ENCODE results near the gene RPS3A. TPM values are rescaled to one million over a fixed set of nuclear protein-coding genes. Genes with fewer than 3 reads are reported as not detected.

Gene RPS3A
- polyA plus RNA-seq (4,097 and 4,982 TPM in 2 replicates), polyA minus RNA-seq (1,360 and 1,524 TPM in 2 replicates)

- peak within 1 kb of the TSS; percentile 84 for H3K9ac ChIP-seq (ENCODE audit: low read length)
- no peaks in the 10 kb centered on the region for H3F3A ChIP-seq (ENCODE audit: insufficient read depth, low read length, poor library complexity, severe bottlenecking)
- H3K4me3 ChIP-seq (ENCODE audit: low read length) = peak within 1 kb of the TSS; percentile 95
- peak within 1 kb of the TSS; percentile 80 for H3K27ac ChIP-seq (ENCODE audit: low read length)
- H4K20me1 ChIP-seq (ENCODE audit: insufficient read depth) = no peaks in the 10 kb centered on the region
- peaks cover 28% of the 10 kb centered on the region for H3K79me2 ChIP-seq (replicated peaks; ENCODE audit: insufficient read depth, low read length)
- H3K9me3 ChIP-seq (ENCODE audit: low read length) = no peaks in the 10 kb centered on the region
- H2AFZ ChIP-seq (ENCODE audit: low read depth, low read length) = peak within 1 kb of the TSS; percentile 87
- no peaks in the 10 kb centered on the region for H3K36me3 ChIP-seq (ENCODE audit: insufficient read depth, low read length)
- H3K4me2 ChIP-seq (ENCODE audit: low read length) = peak within 1 kb of the TSS; percentile 83
- TF ChIP-seq REST (IDR thresholded peaks at IDR 0.05; ENCODE audit: borderline replicate concordance) = peak; percentile 98
- TF ChIP-seq, protein P1, sequence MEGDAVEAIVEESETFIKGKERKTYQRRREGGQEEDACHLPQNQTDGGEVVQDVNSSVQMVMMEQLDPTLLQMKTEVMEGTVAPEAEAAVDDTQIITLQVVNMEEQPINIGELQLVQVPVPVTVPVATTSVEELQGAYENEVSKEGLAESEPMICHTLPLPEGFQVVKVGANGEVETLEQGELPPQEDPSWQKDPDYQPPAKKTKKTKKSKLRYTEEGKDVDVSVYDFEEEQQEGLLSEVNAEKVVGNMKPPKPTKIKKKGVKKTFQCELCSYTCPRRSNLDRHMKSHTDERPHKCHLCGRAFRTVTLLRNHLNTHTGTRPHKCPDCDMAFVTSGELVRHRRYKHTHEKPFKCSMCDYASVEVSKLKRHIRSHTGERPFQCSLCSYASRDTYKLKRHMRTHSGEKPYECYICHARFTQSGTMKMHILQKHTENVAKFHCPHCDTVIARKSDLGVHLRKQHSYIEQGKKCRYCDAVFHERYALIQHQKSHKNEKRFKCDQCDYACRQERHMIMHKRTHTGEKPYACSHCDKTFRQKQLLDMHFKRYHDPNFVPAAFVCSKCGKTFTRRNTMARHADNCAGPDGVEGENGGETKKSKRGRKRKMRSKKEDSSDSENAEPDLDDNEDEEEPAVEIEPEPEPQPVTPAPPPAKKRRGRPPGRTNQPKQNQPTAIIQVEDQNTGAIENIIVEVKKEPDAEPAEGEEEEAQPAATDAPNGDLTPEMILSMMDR (IDR thresholded peaks at IDR 0.05; ENCODE audit: poor library complexity, severe bottlenecking) = peak; percentile 99
- TF ChIP-seq SMC3 (conservative IDR thresholded peaks at IDR 0.05; ENCODE audit: poor library complexity) = peak; percentile 57
- peak; percentile 84 for TF ChIP-seq EP300 (conservative IDR thresholded peaks at IDR 0.05; ENCODE audit: poor library complexity, severe bottlenecking)
- no peak for TF ChIP-seq EZH2 (IDR thresholded peaks at IDR 0.05; ENCODE audit: borderline replicate concordance, insufficient read depth, low read length, poor library complexity, severe bottlenecking)
- peak; percentile 51 for TF ChIP-seq RAD21 (conservative IDR thresholded peaks at IDR 0.05)
- peak; percentile 99 for TF ChIP-seq TAF1 (IDR thresholded peaks at IDR 0.05; ENCODE audit: low read depth)
- TF ChIP-seq POLR2AphosphoS5 (IDR thresholded peaks at IDR 0.05) = peak; percentile 94
- TF ChIP-seq MXI1 (conservative IDR thresholded peaks at IDR 0.05; ENCODE audit: poor library complexity, severe bottlenecking) = peak; percentile 94
- H3K27me3 ChIP-seq (ENCODE audit: insufficient read depth, low read depth, low read length) = no peaks in the 10 kb centered on the region
- no peaks in the 10 kb centered on the region for H3K9me2 ChIP-seq (ENCODE audit: insufficient read depth, low read length)
These were observed at the start of gene RPS3A for GRCh38 chr4:151099229-151099975. Gene RPS3A, plus strand, starts transcription at chr4:151099628. Its CDS starts 25 bp downstream, at chr4:151099653.

DNA sequence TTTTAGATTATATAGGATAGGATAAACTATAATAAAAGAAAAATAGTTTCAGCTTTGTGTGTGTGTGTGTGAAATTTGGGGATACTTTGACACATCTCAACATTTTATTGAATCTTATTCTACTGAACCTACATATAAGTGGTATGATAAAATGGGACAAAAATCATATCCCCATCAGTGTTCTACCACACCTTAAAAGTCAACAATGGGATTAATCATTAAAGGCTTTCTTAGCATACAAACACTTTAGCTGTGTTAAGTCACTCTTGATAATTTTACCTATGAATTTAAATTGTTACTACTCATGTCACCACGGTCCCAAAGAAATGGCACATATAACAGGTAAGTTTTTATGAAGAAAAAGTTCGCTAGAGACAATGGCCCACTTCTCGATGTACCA, 46.6 kb upstream of the RPS3A start:
- H4K20me1 ChIP-seq (ENCODE audit: insufficient read depth) = no peaks in the 10 kb centered on the region
- TF ChIP-seq, protein P1 (IDR thresholded peaks at IDR 0.05; ENCODE audit: poor library complexity, severe bottlenecking) = no peak
- no peak for TF ChIP-seq POLR2AphosphoS5 (IDR thresholded peaks at IDR 0.05)
- no peak for TF ChIP-seq REST (IDR thresholded peaks at IDR 0.05; ENCODE audit: borderline replicate concordance)
- no peak for TF ChIP-seq EP300 (conservative IDR thresholded peaks at IDR 0.05; ENCODE audit: poor library complexity, severe bottlenecking)
- no peak for TF ChIP-seq MXI1 (conservative IDR thresholded peaks at IDR 0.05; ENCODE audit: poor library complexity, severe bottlenecking)
- TF ChIP-seq TAF1 (IDR thresholded peaks at IDR 0.05; ENCODE audit: low read depth) = no peak
- TF ChIP-seq RAD21 (conservative IDR thresholded peaks at IDR 0.05) = no peak
- TF ChIP-seq EZH2 (IDR thresholded peaks at IDR 0.05; ENCODE audit: borderline replicate concordance, insufficient read depth, low read length, poor library complexity, severe bottlenecking) = no peak
- no peak for TF ChIP-seq SMC3 (conservative IDR thresholded peaks at IDR 0.05; ENCODE audit: poor library complexity)
- H3K36me3 ChIP-seq (ENCODE audit: insufficient read depth, low read length) = no peaks in the 10 kb centered on the region
- H3K4me2 ChIP-seq (ENCODE audit: low read length) = no peak overlapping the region
- H3K9me3 ChIP-seq (ENCODE audit: low read length) = no peaks in the 10 kb centered on the region
- no peaks in the 10 kb centered on the region for H3K79me2 ChIP-seq (replicated peaks; ENCODE audit: insufficient read depth, low read length)
- H3K27ac ChIP-seq (ENCODE audit: low read length) = no peak overlapping the region
- no peaks in the 10 kb centered on the region for H3K27me3 ChIP-seq (ENCODE audit: insufficient read depth, low read depth, low read length)
- no peak overlapping the region for H3K9ac ChIP-seq (ENCODE audit: low read length)
- no peaks in the 10 kb centered on the region for H3K9me2 ChIP-seq (ENCODE audit: insufficient read depth, low read length)
- H2AFZ ChIP-seq (ENCODE audit: low read depth, low read length) = no peak overlapping the region
- H3F3A ChIP-seq (ENCODE audit: insufficient read depth, low read length, poor library complexity, severe bottlenecking) = no peaks in the 10 kb centered on the region
- no peak overlapping the region for H3K4me3 ChIP-seq (ENCODE audit: low read length)

Measured in neural cell (in vitro differentiated cells).